T47D (cell line): ENCODE results near the gene DOCK2.

ENCODE experiments used
- DNase-seq, 2 experiments: peaks; one replicate each; pipeline versions ENCODE4 v3.0.0 to v3.0.0-alpha.2; 2011 to 2012; ENCODE audit warnings: low read depth in 1 of 2, low spot score in 1 of 2
- JUND ChIP-seq: IDR thresholded peaks from 2 replicates; pipeline ENCODE4 v1.6.1; 2012; ENCODE audit warnings: low read depth
- in situ Hi-C: cut with HindIII; loops from 2 replicates; pipeline ENCODE4 v1.10.0; 2016; ENCODE audit warnings: low sequenced_read_pairs, low pct_unique_long_range_greater_than_20kb

The DOCK2 gene

GRCh38 chr5:169904059-169904458, 267.0 kb downstream of the DOCK2 start:
- DNase-seq, result no peak

GRCh38 chr5:169904508-169904907, 267.4 kb downstream of the DOCK2 start:
- no peak for TF ChIP-seq JUND
- DNase-seq, result no peak
- in situ Hi-C loops, result no loop called here

More at GRCh38 chr5:169904059-169904458, 267.0 kb downstream of the DOCK2 start:
- in situ Hi-C loops, result no loop called here
- TF ChIP-seq JUND, result no peak

- in situ Hi-C loops, result no loop called here
- TF ChIP-seq JUND, result no peak
- no peak for DNase-seq
These were observed 267.9 kb downstream of the DOCK2 start for GRCh38 chr5:169905017-169905416.

GRCh38 chr5:169906745-169907649, 269.9 kb downstream of the DOCK2 start:
- no peak for TF ChIP-seq JUND
- in situ Hi-C loops, result no loop called here
- no peak for DNase-seq

- DNase-seq, result no peak
- in situ Hi-C loops, result no loop called here
- no peak for TF ChIP-seq JUND
These were observed 271.8 kb downstream of the DOCK2 start for GRCh38 chr5:169908864-169909263.

- TF ChIP-seq JUND, result no peak
- DNase-seq, result no peak
- in situ Hi-C loops, result no loop called here
These were observed 272.9 kb downstream of the DOCK2 start for GRCh38 chr5:169909945-169910344.

- no peak for DNase-seq
- in situ Hi-C loops, result no loop called here
- no peak for TF ChIP-seq JUND
These were observed 273.3 kb downstream of the DOCK2 start for GRCh38 chr5:169910393-169910792.

- in situ Hi-C loops, result no loop called here
- TF ChIP-seq JUND, result no peak
- DNase-seq, result no peak
These were observed 274.6 kb downstream of the DOCK2 start for GRCh38 chr5:169911448-169912212.

- in situ Hi-C loops, result no loop called here
- DNase-seq, result no peak
- no peak for TF ChIP-seq JUND
These were observed 276.4 kb downstream of the DOCK2 start for GRCh38 chr5:169913479-169913878.

- in situ Hi-C loops, result no loop called here
- no peak for TF ChIP-seq JUND
These were observed 277.7 kb downstream of the DOCK2 start for GRCh38 chr5:169914766-169915165.

GRCh38 chr5:169917500-169917899, 280.4 kb downstream of the DOCK2 start:
- no peak for TF ChIP-seq JUND
- DNase-seq, result no peak
- in situ Hi-C loops, result no loop called here

More at GRCh38 chr5:169914766-169915165, 277.7 kb downstream of the DOCK2 start:
- DNase-seq, result no peak

GRCh38 chr5:169918228-169918627, 281.2 kb downstream of the DOCK2 start:
- DNase-seq, result no peak
- in situ Hi-C loops, result no loop called here
- no peak for TF ChIP-seq JUND

GRCh38 chr5:169920474-169920873, 283.4 kb downstream of the DOCK2 start:
- no peak for DNase-seq

More at GRCh38 chr5:169920474-169920873, 283.4 kb downstream of the DOCK2 start:
- no peak for TF ChIP-seq JUND
- in situ Hi-C loops, result no loop called here
